Fibroblast of lung (primary cell): Measurements from ENCODE around the gene ADGRL2. TPM values are rescaled to one million over a fixed set of nuclear protein-coding genes. Genes with fewer than 3 reads are reported as not detected.

Experiments
- DNase-seq, 2 donors: peaks; one replicate each; pipeline versions ENCODE4 v3.0.0 to v3.0.0-alpha.2; 2010; ENCODE audit warnings: low read depth in 2 of 2
- H2AFZ ChIP-seq: 2 replicates; pipeline ENCODE4 v1.5.1; 2012; ENCODE audit warnings: low read length, control low read depth, inconsistent platforms
- H3K27ac ChIP-seq: 2 replicates; pipeline ENCODE4 v1.5.1; 2011; ENCODE audit warnings: low read length, control low read depth; ENCODE audit not compliant: insufficient read depth
- H3K27me3 ChIP-seq: 2 replicates; pipeline ENCODE4 v1.5.1; 2011; ENCODE audit warnings: mild to moderate bottlenecking, low read length; ENCODE audit not compliant: control insufficient read depth, insufficient read depth
- H3K36me3 ChIP-seq: 2 replicates; pipeline ENCODE4 v1.5.1; 2011; ENCODE audit warnings: low read length; ENCODE audit not compliant: control insufficient read depth, insufficient read depth
- H3K4me1 ChIP-seq: 2 replicates; pipeline ENCODE4 v1.5.1; 2011; ENCODE audit warnings: low read length; ENCODE audit not compliant: control insufficient read depth, insufficient read depth; ENCODE audit errors: extremely low read depth
- H3K4me2 ChIP-seq: 2 replicates; pipeline ENCODE4 v1.5.1; 2011; ENCODE audit warnings: low read length, control low read depth; ENCODE audit not compliant: insufficient read depth; ENCODE audit errors: extremely low read depth
- H3K4me3 ChIP-seq, 4 experiments: fragments of 200-600 bp in 1 of 4; sonication (generic) in 1 of 4; replicated peaks in 1 of 4; 2 replicates each; pipeline ENCODE4 v1.5.1; 2011 to 2016; ENCODE audit warnings: low read length in 4 of 4, low read depth in 3 of 4, mild to moderate bottlenecking in 3 of 4, control low read depth in 2 of 4, inconsistent platforms in 1 of 4, mixed read lengths in 1 of 4; ENCODE audit not compliant: insufficient read depth in 1 of 4; ENCODE audit errors: control extremely low read depth in 1 of 4
- H3K79me2 ChIP-seq: 2 replicates; pipeline ENCODE4 v1.5.1; 2012; ENCODE audit warnings: mild to moderate bottlenecking, low read length, inconsistent platforms; ENCODE audit not compliant: control insufficient read depth, insufficient read depth
- H3K9ac ChIP-seq: 2 replicates; pipeline ENCODE4 v1.5.1; 2011; ENCODE audit warnings: mild to moderate bottlenecking, low read length, control low read depth; ENCODE audit not compliant: insufficient read depth
- H3K9me3 ChIP-seq: 2 replicates; pipeline ENCODE4 v1.5.1; 2012; ENCODE audit warnings: low read depth, low read length; ENCODE audit not compliant: control insufficient read depth, insufficient read depth
- H4K20me1 ChIP-seq: 2 replicates; pipeline ENCODE4 v1.5.1; 2011; ENCODE audit warnings: low read length; ENCODE audit not compliant: control insufficient read depth, insufficient read depth; ENCODE audit errors: extremely low read depth
- EZH2 ChIP-seq: IDR thresholded peaks from 2 replicates; pipeline ENCODE4 v1.5.1; 2012; ENCODE audit warnings: low read length, control low read depth, mild to moderate bottlenecking; ENCODE audit errors: missing control alignments
- polyA plus RNA-seq, 2 donors: library from polyadenylated mRNA; depleted of rRNA in 1 of 2; stranded (reverse) in 1 of 2; unstranded in 1 of 2; fragments of >200 nt; gene quantifications; 2 replicates each; pipeline ENCODE4 v1.2.1, GENCODE V29; 2011 to 2012; ENCODE audit warnings: missing spikeins in 1 of 2
- total RNA-seq: library from RNA; depleted of rRNA; stranded (reverse); fragments of >200 nt; gene quantifications from 2 replicates; pipeline ENCODE4 v1.2.1, GENCODE V29; 2014
- TF ChIP-seq, protein P1 (sequence below), 2 donors: IDR thresholded peaks in 1 of 2; conservative IDR thresholded peaks in 1 of 2; 1 replicate in 1 of 2; 2 replicates in 1 of 2; pipeline ENCODE4 v1.5.1; 2011 to 2012; ENCODE audit warnings: low read length in 2 of 2, control low read depth in 1 of 2, inconsistent platforms in 1 of 2, low read depth in 1 of 2, mild to moderate bottlenecking in 1 of 2

Gene ADGRL2
- total and polyA plus RNA-seq, 2 donors (not counting 1 experiment from before 2014, with no cell fraction given), result 74.1 to 196 TPM

DNA sequence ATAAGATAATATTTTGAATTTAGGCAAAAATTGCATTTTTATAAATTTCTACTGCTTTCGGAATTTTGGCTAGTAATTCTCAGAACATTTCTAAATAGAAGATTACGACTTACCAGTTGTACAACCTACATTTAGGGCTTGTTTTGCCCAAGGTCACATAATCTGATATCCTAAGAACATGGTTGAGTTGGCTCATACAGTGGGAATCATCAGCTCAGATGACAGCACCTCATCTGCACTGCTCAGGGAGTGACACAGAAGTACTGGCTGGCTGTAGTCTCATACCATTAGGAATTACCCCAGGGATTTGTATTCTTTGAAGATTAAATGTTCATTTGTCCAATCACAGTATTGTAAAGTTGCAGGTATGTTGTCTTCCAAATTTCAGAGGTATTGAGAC is 217.6 kb downstream of the ADGRL2 start:
- no peaks in the 10 kb centered on the region for H3K79me2 ChIP-seq
- H3K9ac ChIP-seq, result no peak overlapping the region
- H2AFZ ChIP-seq, result no peak overlapping the region
- no peak for DNase-seq
- H3K9me3 ChIP-seq, result no peaks in the 10 kb centered on the region
- H3K4me2 ChIP-seq, result no peak overlapping the region
- no peaks in the 10 kb centered on the region for H4K20me1 ChIP-seq
- TF ChIP-seq, protein P1, sequence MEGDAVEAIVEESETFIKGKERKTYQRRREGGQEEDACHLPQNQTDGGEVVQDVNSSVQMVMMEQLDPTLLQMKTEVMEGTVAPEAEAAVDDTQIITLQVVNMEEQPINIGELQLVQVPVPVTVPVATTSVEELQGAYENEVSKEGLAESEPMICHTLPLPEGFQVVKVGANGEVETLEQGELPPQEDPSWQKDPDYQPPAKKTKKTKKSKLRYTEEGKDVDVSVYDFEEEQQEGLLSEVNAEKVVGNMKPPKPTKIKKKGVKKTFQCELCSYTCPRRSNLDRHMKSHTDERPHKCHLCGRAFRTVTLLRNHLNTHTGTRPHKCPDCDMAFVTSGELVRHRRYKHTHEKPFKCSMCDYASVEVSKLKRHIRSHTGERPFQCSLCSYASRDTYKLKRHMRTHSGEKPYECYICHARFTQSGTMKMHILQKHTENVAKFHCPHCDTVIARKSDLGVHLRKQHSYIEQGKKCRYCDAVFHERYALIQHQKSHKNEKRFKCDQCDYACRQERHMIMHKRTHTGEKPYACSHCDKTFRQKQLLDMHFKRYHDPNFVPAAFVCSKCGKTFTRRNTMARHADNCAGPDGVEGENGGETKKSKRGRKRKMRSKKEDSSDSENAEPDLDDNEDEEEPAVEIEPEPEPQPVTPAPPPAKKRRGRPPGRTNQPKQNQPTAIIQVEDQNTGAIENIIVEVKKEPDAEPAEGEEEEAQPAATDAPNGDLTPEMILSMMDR (conservative IDR thresholded peaks at IDR 0.05 in 1 of 2, IDR thresholded peaks at IDR 0.05 in 1 of 2; ENCODE audit: low read depth in 1 of 2, low read length in 2 of 2), result no peak
- no peak for TF ChIP-seq EZH2
- H3K27me3 ChIP-seq, result no peaks in the 10 kb centered on the region
- no peaks in the 10 kb centered on the region for H3K36me3 ChIP-seq
- no peaks in the 10 kb centered on the region for H3K4me1 ChIP-seq
- no peak overlapping the region for H3K27ac ChIP-seq
- H3K4me3 ChIP-seq, result no peak overlapping the region

DNA sequence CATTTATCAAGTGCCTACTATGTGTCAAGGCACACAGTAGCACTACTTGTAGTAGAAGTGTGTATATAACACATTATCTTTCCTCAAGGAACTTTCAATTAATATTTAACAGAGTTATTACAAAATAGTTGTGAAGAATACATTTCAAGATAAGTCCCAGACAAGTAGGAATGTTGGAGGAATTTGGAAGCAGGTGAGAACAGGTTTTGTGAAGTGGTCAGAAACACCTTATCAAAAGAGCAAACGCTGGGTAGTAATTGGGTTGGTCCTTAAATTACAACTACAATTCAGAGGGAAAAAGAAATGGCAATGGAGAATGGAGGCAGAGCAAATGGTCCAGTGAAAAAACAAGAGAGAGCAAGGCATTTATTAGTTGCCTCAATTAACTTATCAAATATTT is 218.8 kb downstream of the ADGRL2 start:
- no peak for TF ChIP-seq EZH2
- TF ChIP-seq, protein P1 (conservative IDR thresholded peaks at IDR 0.05 in 1 of 2, IDR thresholded peaks at IDR 0.05 in 1 of 2; ENCODE audit: low read depth in 1 of 2, low read length in 2 of 2), result no peak
- no peaks in the 10 kb centered on the region for H4K20me1 ChIP-seq

DNA sequence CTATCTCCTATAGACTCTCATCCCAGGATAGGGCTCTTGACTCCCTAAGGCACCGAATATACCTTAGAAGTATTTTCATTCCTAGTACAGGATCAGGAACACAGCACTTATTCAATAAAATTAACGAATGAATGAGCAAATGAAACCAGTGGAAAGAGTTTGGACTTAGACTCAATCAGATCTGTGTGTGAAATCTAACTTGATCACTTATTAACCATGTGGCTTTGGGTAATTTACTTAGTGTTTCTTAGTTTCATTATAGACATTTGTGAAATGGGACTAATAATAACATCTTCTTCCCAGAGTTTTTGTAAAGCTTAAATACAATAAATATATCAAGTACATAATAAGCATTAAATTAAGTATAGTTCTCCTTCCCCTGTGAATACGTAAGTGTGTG is 230.1 kb downstream of the ADGRL2 start:
- Histone ChIP-seq H3K27me3 (no peaks in the 10 kb centered on the region), H3K4me3 (no peak overlapping the region), H3K36me3 (no peaks in the 10 kb centered on the region), H3K27ac (no peak overlapping the region), H3K4me1 (no peaks in the 10 kb centered on the region), H3K9me3 (no peaks in the 10 kb centered on the region), H3K4me2 (no peak overlapping the region), H4K20me1 (no peaks in the 10 kb centered on the region), H3K9ac (no peak overlapping the region), H2AFZ (no peak overlapping the region), H3K79me2 (no peaks in the 10 kb centered on the region)
- TF ChIP-seq, protein P1 (conservative IDR thresholded peaks at IDR 0.05 in 1 of 2, IDR thresholded peaks at IDR 0.05 in 1 of 2; ENCODE audit: low read depth in 1 of 2, low read length in 2 of 2), result no peak
- TF ChIP-seq EZH2, result no peak
- no peak for DNase-seq

More for the DNA sequence above, 218.8 kb downstream of the ADGRL2 start:
- Histone ChIP-seq H3K9ac (no peak overlapping the region), H3K27me3 (no peaks in the 10 kb centered on the region), H3K79me2 (no peaks in the 10 kb centered on the region), H2AFZ (no peak overlapping the region), H3K36me3 (no peaks in the 10 kb centered on the region), H3K9me3 (no peaks in the 10 kb centered on the region), H3K4me2 (no peak overlapping the region), H3K4me1 (no peaks in the 10 kb centered on the region), H3K4me3 (no peak overlapping the region), H3K27ac (no peak overlapping the region)
- no peak for DNase-seq
